KOPT-K1 (cell line): ENCODE data around the gene GRB10.

Experiments
- H3K27ac ChIP-seq: fragments of 200-600 bp; sonication (generic); 2 replicates; pipeline ENCODE4 v1.5.1; 2016; ENCODE audit warnings: antibody characterized with exemption, mild to moderate bottlenecking, low read depth, low read length; ENCODE audit not compliant: poor library complexity, severe bottlenecking
- H3K36me3 ChIP-seq: fragments of 200-600 bp; sonication (generic); 2 replicates; pipeline ENCODE4 v1.5.1; 2017; ENCODE audit warnings: antibody characterized with exemption, mild to moderate bottlenecking, low read length, moderate library complexity; ENCODE audit not compliant: insufficient read depth
- H3K9me3 ChIP-seq: fragments of 200-600 bp; sonication (generic); 2 replicates; pipeline ENCODE4 v1.5.1; 2017; ENCODE audit warnings: antibody characterized with exemption, low read length, mild to moderate bottlenecking; ENCODE audit not compliant: insufficient read depth, poor library complexity, severe bottlenecking

GRB10 gene

GRCh38 chr7:50729962-50730361 is 52.7 kb downstream of the GRB10 start:
- Histone ChIP-seq H3K27ac (no peak overlapping the region), H3K36me3 (no peaks in the 10 kb centered on the region), H3K9me3 (no peaks in the 10 kb centered on the region)

GRCh38 chr7:50728184-50728583 is 54.5 kb downstream of the GRB10 start:
- H3K27ac ChIP-seq, result no peak overlapping the region
- no peaks in the 10 kb centered on the region for H3K9me3 ChIP-seq
- H3K36me3 ChIP-seq, result no peaks in the 10 kb centered on the region

- Histone ChIP-seq H3K9me3 (no peaks in the 10 kb centered on the region), H3K27ac (no peak overlapping the region), H3K36me3 (no peaks in the 10 kb centered on the region)
Measured at GRCh38 chr7:50727711-50728110, 55.0 kb downstream of the GRB10 start.

GRCh38 chr7:50727072-50727471 is 55.6 kb downstream of the GRB10 start:
- no peaks in the 10 kb centered on the region for H3K9me3 ChIP-seq
- H3K36me3 ChIP-seq, result no peaks in the 10 kb centered on the region
- H3K27ac ChIP-seq, result no peak overlapping the region

GRCh38 chr7:50725774-50726173 is 56.9 kb downstream of the GRB10 start:
- Histone ChIP-seq H3K27ac (no peak overlapping the region), H3K36me3 (no peaks in the 10 kb centered on the region), H3K9me3 (no peaks in the 10 kb centered on the region)

- no peaks in the 10 kb centered on the region for H3K36me3 ChIP-seq
- H3K27ac ChIP-seq, result no peak overlapping the region
- no peaks in the 10 kb centered on the region for H3K9me3 ChIP-seq
Measured at GRCh38 chr7:50724526-50725520, 57.9 kb downstream of the GRB10 start.

GRCh38 chr7:50723888-50724287 is 58.8 kb downstream of the GRB10 start:
- Histone ChIP-seq H3K36me3 (no peaks in the 10 kb centered on the region), H3K9me3 (no peaks in the 10 kb centered on the region), H3K27ac (no peak overlapping the region)

- H3K36me3 ChIP-seq, result no peaks in the 10 kb centered on the region
- no peaks in the 10 kb centered on the region for H3K9me3 ChIP-seq
- H3K27ac ChIP-seq, result no peak overlapping the region
Measured at GRCh38 chr7:50723173-50723572, 59.5 kb downstream of the GRB10 start.

- no peaks in the 10 kb centered on the region for H3K9me3 ChIP-seq
- no peaks in the 10 kb centered on the region for H3K36me3 ChIP-seq
- no peak overlapping the region for H3K27ac ChIP-seq
Measured at GRCh38 chr7:50721661-50722259, 60.9 kb downstream of the GRB10 start.

GRCh38 chr7:50721160-50721559 is 61.5 kb downstream of the GRB10 start:
- Histone ChIP-seq H3K27ac (no peak overlapping the region), H3K36me3 (no peaks in the 10 kb centered on the region), H3K9me3 (no peaks in the 10 kb centered on the region)

GRCh38 chr7:50720295-50720694 is 62.4 kb downstream of the GRB10 start:
- Histone ChIP-seq H3K9me3 (no peaks in the 10 kb centered on the region), H3K36me3 (no peaks in the 10 kb centered on the region), H3K27ac (no peak overlapping the region)

GRCh38 chr7:50718876-50719275 is 63.8 kb downstream of the GRB10 start:
- Histone ChIP-seq H3K36me3 (no peaks in the 10 kb centered on the region), H3K27ac (no peak overlapping the region), H3K9me3 (no peaks in the 10 kb centered on the region)

GRCh38 chr7:50718311-50718710 is 64.4 kb downstream of the GRB10 start:
- H3K9me3 ChIP-seq, result no peaks in the 10 kb centered on the region
- H3K36me3 ChIP-seq, result no peaks in the 10 kb centered on the region
- H3K27ac ChIP-seq, result no peak overlapping the region

- no peaks in the 10 kb centered on the region for H3K36me3 ChIP-seq
Measured at GRCh38 chr7:50717181-50717580, 65.5 kb downstream of the GRB10 start.

GRCh38 chr7:50714857-50715256 is 67.8 kb downstream of the GRB10 start:
- Histone ChIP-seq H3K36me3 (no peaks in the 10 kb centered on the region), H3K27ac (no peak overlapping the region), H3K9me3 (no peaks in the 10 kb centered on the region)

More at GRCh38 chr7:50717181-50717580, 65.5 kb downstream of the GRB10 start:
- H3K9me3 ChIP-seq, result no peaks in the 10 kb centered on the region
- no peak overlapping the region for H3K27ac ChIP-seq
